A673 (cell line): ENCODE measurements around the gene ITGB4.

Experiments used
- CTCF ChIP-seq: fragments of 300-800, 200-600 bp; sonication (generic); conservative IDR thresholded peaks from 2 replicates; pipeline ENCODE4 v1.5.1; 2017; ENCODE audit warnings: low read depth, mild to moderate bottlenecking, antibody characterized with exemption, low read length, moderate library complexity, mixed read lengths
- EZH2 ChIP-seq: fragments of 200-600 bp; sonication (generic); IDR thresholded peaks from 2 replicates; pipeline ENCODE4 v1.6.1; 2017; ENCODE audit warnings: borderline replicate concordance, low read depth, mild to moderate bottlenecking, mixed read lengths, antibody characterized with exemption, low read length; ENCODE audit not compliant: poor library complexity, severe bottlenecking

GRCh38 chr17:75712446-75712845 is 8.8 kb upstream of the ITGB4 start:
- TF ChIP-seq CTCF (no peak), EZH2 (no peak)
